Activated CD8-positive, alpha-beta memory T cell treated with anti-CD3 and anti-CD28 coated beads for 1 hour (primary cell): ENCODE results near the gene TNFAIP1.

ENCODE experiments used
- DNase-seq, 2 donors: peaks; one replicate each; pipeline ENCODE4 v3.0.0-alpha.2; 2020; ENCODE audit warnings: low read depth in 1 of 2; ENCODE audit errors: extremely low read depth in 1 of 2

TNFAIP1 gene

GRCh38 chr17:28369684-28370034 lies 34.1 kb downstream of the TNFAIP1 start:
- no peak for DNase-seq

- DNase-seq = no peak
These were observed 34.6 kb downstream of the TNFAIP1 start, which contains the start of gene VTN for GRCh38 chr17:28370035-28370743. VTN (minus strand) TSS chr17:28370307; CDS start chr17:28370203, 104 bp downstream.

- DNase-seq = no peak
These were observed 35.2 kb downstream of the TNFAIP1 start for GRCh38 chr17:28370744-28371103.

- DNase-seq = peak; percentile 42 to 67
These were observed 36.0 kb downstream of the TNFAIP1 start, which contains the start of gene SARM1 for GRCh38 chr17:28371245-28372202. SARM1 (plus strand) TSS chr17:28371694; CDS start chr17:28372033, 339 bp downstream.

- no peak for DNase-seq
These were observed 36.8 kb downstream of the TNFAIP1 start for GRCh38 chr17:28372203-28372944.

- DNase-seq = no peak
These were observed 37.3 kb downstream of the TNFAIP1 start for GRCh38 chr17:28372945-28373274.

- no peak for DNase-seq
These were observed 44.5 kb downstream of the TNFAIP1 start for GRCh38 chr17:28379814-28380801.

GRCh38 chr17:28381141-28381825 lies 45.7 kb downstream of the TNFAIP1 start:
- DNase-seq = no peak

GRCh38 chr17:28384281-28385036 lies 48.9 kb downstream of the TNFAIP1 start:
- peak in 1 of 2 donors; percentile 40 for DNase-seq

- no peak for DNase-seq
These were observed 49.5 kb downstream of the TNFAIP1 start for GRCh38 chr17:28385037-28385400.

GRCh38 chr17:28385406-28385805 lies 49.8 kb downstream of the TNFAIP1 start:
- DNase-seq = no peak

- no peak for DNase-seq
These were observed 50.8 kb downstream of the TNFAIP1 start for GRCh38 chr17:28386391-28386790.

- DNase-seq = no peak
These were observed 52.5 kb downstream of the TNFAIP1 start for GRCh38 chr17:28388106-28388505.

- no peak for DNase-seq
These were observed 54.6 kb downstream of the TNFAIP1 start for GRCh38 chr17:28390141-28390540.

- no peak for DNase-seq
These were observed 55.0 kb downstream of the TNFAIP1 start for GRCh38 chr17:28390563-28390962.

GRCh38 chr17:28390984-28391383 lies 55.4 kb downstream of the TNFAIP1 start:
- no peak for DNase-seq

- DNase-seq = no peak
These were observed 55.8 kb downstream of the TNFAIP1 start for GRCh38 chr17:28391401-28391800.

GRCh38 chr17:28392491-28392890 lies 56.9 kb downstream of the TNFAIP1 start:
- DNase-seq = no peak
